Stomach (tissue), 4 donors: ENCODE measurements around the gene NUP98.

Experiments
- CTCF ChIP-seq, 7 experiments: fragments of 450-650 bp in 4 of 7; fragments of 200-600 bp in 3 of 7; sonication (generic) in 3 of 7; IDR thresholded peaks; one replicate each; pipeline ENCODE4 v1.5.1; 2016 to 2019; ENCODE audit warnings: antibody characterized with exemption in 7 of 7, control low read depth in 2 of 7, mild to moderate bottlenecking in 1 of 7
- POLR2A ChIP-seq, 4 donors: fragments of 450-650 bp; IDR thresholded peaks; one replicate each; pipeline ENCODE4 v1.6.1; 2016; ENCODE audit warnings: antibody characterized with exemption in 4 of 4, control low read depth in 2 of 4, mild to moderate bottlenecking in 1 of 4, moderate library complexity in 1 of 4

- TF ChIP-seq POLR2A (IDR thresholded peaks at IDR 0.05): no peak
- TF ChIP-seq CTCF (IDR thresholded peaks at IDR 0.05): no peak
Observed at GRCh38 chr11:3675971-3676370, 121.4 kb downstream of the NUP98 start.
